GM19043 (cell line): ENCODE data around the gene B3GALT4.
A peak's percentile ranks its signal among the peaks of the same experiment; 100 is the strongest.
"Not testable (repeated sequence)": the region's sequence is repeated elsewhere in the genome, so short reads cannot be mapped to it uniquely, and the experiment has no call there.

ENCODE experiments used
- ATAC-seq: cut with Tn5 transposase; IDR thresholded peaks from one replicate; pipeline ENCODE4 v1.9.1; 2021; ENCODE audit warnings: low read depth; ENCODE audit not compliant: unreplicated experiment

The B3GALT4 gene, protein sequence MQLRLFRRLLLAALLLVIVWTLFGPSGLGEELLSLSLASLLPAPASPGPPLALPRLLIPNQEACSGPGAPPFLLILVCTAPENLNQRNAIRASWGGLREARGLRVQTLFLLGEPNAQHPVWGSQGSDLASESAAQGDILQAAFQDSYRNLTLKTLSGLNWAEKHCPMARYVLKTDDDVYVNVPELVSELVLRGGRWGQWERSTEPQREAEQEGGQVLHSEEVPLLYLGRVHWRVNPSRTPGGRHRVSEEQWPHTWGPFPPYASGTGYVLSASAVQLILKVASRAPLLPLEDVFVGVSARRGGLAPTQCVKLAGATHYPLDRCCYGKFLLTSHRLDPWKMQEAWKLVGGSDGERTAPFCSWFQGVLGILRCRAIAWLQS

DNA sequence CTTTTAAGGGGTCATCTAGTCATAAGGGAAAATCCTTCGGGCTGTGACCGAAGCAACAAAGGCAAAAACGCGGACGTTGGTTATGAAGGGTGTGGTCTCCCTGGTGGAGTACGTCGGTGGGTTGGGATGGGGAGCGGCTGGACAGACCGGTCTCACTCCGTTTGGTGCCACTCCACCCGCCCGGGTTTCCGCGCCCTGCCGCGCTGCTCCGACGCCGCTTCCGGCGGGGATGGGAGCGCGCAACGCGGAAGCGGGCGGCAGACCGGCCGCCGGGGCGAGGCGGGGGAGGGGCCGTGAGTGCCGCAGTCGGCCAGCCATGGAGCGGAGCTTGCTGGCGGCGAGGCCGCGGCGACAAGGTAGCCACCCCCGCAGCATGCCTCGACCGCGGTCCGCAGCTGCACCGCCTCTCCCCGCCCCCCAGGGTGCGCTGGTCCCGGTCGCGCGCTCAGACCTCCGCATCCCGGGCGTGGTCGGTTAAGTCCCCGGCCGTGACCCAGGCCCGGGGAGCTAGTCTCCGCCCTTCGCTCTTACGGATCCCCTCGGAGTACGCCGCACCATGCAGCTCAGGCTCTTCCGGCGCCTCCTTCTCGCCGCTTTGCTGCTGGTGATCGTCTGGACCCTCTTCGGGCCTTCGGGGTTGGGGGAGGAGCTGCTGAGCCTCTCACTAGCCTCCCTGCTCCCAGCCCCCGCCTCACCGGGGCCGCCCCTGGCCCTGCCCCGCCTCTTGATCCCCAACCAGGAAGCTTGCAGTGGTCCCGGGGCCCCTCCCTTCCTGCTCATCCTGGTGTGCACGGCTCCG is at the start of gene B3GALT4:
B3GALT4 (plus strand) TSS at position 260 of the 799 bp plus-strand sequence; CDS start at position 557, 297 bp downstream.
- ATAC-seq = peak; percentile 51

DNA sequence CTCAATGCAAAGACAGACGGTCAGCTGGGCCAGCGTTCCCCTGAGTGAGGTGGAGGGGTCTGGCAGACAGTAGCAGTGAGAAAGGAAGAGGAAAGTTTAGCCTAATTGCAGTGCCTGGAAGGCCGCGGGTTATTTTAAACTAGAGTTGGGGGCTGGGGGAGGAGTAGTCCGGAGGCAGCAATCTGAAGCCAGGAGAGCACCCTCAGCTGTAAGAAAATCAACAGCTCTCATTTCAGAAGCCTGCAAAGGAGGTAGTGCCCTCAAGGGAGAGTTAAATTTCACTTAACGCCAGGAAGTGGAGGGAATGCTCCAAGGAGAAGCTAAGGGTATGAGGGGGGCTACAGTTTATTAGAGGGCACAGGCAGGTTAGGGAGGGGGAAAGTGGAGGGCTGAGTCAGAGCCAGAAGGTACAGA is 41.7 kb upstream of the B3GALT4 start:
- ATAC-seq = no peak

DNA sequence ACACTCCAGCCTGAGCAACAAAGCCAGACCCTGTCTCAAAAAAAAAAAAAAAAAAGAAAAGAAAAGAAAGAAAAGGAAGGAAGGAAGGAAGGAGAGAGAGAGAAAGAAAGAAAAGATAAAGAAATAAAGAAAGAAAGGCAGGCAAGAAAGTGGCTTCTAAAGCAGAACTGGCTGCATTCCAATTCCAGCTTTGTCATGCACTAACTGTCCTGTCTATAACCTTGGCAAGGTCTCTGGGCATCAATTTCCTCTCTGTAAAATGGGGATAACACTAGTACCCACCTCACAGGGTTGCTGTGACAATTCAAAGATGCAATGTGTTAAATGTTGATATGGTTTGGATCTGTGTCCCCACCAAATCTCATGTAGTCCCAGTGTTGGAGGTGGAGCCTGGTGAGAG is 40.6 kb upstream of the B3GALT4 start:
- no peak for ATAC-seq

DNA sequence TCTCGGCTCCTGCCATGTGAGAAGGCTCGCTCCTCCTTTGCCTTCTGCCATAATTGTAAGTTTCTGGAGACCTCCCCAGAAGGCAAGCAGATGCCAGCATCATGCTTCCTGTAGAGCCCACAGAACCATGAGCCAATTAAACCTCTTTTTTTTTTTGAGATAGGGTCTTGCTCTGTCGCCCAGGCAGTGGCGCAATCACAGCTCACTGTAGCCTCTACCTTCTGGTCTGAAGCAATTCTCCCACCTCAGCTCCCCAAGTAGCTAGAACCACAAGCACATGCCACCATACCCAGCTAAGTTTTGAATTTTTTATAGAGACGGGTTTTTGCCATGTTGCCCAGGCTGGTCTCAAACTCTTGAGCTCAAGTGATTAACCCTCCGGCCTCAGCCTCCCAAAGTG is 40.1 kb upstream of the B3GALT4 start:
- ATAC-seq = no peak

DNA sequence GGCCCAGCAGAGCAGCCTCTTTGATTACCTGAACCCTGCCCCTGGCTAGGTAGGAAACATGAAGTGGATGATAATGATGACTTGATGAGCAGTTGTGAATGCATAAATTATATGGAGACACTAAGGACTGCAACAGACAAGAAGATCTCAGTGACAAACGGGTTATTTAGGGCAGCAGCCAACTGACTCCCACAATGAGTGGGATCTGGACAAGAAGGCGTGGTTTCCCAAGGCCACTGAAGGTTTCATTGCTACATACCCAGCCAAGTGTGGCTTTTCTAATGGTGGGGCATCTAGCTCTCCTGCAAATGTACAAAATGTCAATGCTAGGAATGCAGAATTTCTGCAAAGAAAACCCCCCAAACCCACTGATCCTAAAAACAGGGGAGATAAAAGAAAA is 39.2 kb upstream of the B3GALT4 start:
- ATAC-seq = no peak

DNA sequence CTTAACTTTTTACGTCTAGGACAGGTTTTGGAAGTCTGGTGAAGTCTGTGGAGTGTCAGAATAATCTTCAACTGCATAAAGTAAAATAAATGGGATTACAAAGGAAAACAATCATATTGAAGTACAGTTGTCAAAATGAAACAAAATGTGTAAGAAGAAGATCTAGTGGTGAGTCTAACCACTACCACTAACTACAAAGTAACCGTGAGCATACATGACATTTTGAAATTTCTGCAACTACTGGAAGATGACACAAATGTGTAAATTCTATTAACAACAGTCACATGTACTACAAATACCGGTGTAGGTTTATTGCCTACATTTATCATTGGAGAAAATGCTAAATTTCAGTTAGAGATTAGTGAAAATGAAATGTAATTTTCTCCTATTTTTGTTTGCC is 35.0 kb upstream of the B3GALT4 start:
- ATAC-seq = no peak

DNA sequence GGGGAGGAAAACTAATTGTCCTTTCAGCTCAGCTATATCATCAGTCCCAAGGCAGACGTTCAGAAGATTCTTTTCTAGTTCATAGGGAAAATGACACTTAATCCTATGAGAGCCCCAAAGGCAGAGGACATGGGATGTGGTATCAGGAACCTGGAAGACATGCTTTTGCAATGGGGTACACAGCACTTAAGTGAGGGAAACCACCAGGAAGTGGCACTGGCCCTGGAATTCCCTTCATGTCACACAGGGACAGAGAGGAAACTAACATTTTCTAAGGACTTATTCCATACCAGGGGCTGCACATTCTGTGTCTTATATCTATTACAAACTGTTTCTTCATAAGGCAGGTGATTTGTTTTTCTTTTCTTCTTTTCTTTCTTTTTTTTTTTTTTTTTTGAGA is 33.4 kb upstream of the B3GALT4 start:
- no peak for ATAC-seq

DNA sequence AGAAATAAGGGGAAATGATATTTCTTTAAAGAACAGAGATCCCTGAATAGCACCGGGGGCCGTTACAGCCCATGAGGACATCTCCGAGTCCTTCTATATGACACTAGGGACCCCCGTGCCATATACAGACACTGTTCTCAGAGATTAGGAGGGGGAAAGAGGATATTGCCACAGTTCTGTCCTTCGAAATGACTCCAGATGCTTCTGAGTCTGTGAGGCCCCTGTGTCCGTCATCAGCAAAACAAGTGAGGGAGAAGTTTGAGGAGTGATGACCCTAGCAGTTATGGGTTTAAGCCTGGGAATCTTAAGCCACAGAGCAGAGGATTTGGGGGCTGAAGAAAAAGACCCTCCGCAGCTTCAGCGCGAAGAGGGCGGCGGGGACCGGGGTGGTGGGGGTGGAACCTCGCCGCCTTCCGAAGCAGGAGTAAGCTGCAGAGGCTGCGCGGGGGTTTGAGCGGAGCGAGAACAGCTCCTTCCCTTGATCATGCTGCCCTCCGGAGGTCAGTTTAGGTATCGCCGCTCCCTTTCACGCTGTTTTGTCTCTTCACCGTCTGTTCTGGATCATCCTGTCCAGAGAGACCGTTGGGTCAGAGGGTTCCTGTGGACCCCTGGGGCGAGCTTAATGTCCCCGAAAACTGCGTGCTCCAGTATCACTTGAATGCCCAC is 28.8 kb upstream of the B3GALT4 start:
- ATAC-seq = no peak

DNA sequence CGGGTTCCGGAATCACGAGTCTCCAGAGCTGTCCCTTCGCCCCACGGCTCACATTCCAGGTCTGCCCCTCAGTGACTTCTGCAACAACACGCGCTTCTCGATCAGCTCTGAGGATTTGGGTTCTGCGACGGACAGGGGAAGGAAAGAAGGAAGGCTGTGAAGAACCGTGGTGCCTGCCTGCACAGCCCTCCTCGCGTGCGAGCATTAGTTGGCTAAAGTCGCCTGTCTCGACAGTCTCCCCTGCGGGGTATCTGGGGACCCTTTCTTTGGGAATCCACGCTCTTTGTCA is 28.3 kb upstream of the B3GALT4 start:
- ATAC-seq = no peak

DNA sequence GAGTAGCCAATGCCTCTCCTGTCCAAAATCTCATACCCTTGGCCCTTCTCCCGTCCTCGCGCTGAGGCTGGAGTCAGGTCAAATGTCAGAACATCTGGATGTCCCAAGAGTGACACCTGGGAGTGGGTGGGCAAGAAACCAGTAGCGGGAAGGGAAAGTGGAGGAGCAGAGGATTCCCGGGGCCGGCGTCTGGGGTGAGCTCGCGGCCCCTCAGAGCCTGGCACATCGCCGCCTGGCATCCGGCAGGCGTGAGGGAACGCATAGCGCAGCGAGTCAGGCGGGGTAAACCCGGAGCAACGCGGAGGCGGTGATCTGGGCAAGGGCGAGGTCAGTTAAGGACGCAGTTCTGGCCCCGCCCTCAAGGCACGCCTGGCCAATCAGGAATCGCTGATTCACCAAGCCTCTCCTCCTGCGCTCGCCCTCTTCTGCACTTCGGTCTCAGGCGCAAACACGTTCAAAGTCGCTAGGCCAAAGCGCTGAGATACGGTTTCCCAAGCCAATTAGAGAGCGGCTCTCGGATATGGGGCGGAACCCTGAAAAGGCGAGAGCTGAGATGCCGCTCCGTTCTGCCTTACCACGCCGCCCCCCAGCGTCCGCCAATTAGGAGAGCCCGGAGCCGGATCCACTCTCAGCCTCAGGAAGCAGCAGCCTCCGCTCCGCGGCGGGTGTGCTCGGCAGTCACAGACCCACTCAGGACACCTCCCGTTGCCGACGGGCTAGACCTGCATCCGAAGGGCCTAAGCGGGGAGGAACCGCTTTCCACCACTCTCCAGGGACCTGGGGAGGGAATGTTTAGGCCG is 27.8 kb upstream of the B3GALT4 start:
- peak; percentile 84 for ATAC-seq

DNA sequence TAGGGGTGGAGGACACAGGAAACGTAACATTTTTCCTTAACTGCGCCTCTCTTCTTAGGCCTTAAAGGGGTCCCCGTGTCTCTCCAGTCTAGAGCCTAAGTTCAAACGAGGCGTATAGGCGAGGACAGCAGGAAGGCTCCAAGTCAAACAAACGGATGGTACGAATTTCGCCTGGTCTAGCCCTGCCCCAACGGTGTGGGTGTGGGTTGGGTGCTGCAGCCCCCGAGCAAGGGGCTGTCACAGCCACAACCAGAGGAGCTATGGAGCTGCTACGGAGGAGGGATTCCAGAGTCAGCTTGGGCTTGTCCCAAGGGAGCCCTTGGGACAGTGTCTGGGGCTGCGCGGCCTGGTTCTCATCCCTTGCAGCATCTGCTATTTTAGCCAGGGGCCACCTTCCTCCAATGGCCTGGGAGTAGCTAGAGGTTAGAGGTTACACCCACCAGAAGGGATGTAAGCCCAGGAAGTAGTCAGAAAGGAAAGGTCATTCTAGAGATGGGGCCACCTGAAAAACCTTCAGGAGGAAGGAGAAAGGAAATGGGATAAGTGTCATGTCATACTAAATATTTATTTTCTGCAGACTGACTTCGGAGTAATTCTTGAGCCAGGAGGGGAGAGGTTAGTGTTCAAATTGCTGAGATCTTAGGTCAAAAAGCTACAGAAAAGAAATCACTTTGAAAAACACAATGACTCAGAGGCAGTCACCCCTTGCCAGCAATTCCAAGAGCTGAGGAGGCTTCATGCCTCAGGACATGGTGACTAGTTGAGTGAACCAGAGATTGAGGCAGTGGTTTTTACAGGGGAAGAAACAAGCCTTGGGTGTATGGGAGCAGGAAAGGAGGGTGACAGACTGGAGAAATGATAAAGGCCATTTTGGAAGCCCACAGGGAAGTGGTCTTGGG is 26.9 kb upstream of the B3GALT4 start:
- no peak for ATAC-seq

DNA sequence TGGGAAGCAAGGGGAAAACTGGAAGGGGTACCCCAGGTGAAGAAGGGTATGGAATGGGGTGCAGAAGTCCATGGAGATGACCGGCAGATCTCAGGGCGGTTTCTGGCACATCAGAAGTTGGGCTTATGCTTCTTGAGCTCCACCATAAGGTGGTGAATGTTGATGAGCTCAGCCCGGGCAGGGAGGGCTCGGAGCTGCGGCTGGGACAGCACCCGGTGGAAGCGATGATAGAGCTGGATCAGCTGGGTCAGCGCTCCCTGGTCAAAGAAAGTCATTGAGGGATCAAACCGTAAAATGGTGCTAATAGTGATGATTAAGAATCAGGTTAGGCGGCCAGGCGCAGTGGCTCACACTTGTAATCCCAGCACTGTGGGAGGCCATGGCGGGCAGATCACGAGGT is 26.2 kb upstream of the B3GALT4 start:
- ATAC-seq = no peak

DNA sequence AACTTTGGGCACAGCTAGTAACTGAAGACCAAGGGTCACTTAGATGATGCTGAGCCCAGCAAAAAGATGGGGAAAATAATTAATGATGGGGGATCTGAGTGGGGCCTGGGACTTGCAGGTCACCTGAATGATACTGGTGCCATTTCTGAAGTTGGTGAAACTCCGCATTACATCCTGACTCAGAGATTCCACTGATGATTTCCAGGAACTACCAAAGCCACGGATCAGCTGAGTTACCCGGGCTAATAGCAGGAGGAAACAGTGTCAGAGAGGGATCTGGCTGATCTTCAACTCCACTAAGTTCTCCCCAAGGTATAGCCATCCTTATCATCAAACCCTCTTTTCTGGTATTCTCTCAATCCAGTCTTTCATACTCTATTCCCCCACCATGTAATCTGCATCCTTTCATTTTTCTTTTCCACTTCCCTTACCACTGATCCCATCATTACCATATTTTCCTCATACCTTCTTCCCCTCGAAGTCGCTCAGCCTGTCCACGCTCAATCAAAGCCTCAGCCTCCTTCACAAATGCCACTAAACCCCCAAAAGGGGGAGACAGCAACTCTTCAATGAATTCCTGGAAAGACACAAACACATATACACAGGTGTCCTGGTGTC is 25.4 kb upstream of the B3GALT4 start:
- no peak for ATAC-seq

DNA sequence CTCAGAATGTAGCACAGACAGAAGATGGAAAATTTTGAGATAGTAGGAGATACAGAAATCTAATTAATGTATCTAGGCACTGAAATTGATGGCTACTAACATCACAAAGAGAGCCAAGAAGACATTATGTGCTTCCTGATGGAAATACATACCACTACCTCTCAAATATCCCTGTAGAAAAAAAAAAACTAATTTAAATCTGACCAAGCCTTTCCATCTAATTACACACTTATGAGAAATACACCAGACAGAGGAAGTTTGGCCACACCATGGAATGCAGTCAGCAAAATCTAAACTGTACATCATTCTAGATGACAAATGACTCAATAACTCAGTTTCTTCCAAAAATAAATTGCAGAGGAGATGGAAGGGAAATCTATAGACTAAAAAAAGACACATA is 24.2 kb upstream of the B3GALT4 start:
- no peak for ATAC-seq

DNA sequence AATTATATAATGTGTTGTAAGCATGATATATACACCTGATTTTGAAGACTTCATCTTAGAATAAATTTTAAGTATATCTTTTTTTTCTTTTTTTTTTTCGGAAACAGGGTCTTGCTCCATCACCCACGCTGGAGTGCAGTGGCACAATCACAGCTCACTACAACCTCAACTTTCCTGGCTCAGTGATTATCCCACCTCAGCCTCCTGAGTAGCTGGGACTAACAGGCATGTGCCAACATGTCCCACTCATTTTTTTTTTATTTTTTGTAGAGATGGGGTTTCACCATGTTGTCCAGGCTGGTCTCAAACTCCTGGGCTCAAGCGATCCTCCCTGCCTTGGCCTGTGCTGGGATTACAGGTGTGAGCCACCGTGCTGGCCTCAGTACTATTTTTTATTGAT is 22.3 kb upstream of the B3GALT4 start:
- ATAC-seq = no peak

DNA sequence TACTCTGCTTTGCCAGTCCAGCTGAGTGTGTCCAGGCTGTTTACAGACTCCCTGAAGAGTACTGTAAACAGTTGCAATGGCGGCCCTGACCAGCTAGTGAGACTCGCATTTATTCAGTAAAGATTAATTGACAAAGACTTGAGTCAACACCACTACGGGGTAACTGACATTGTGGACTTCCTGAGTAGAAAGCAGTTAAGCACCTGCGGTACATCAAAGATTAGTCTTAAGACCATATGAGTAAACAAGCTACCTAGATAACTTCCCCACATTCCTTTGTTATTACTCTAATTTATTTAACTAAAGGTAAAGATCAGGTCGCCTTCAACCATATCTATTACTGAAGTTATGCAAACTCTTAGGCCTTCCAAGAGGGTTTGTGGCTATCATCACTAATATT is 17.9 kb upstream of the B3GALT4 start:
- ATAC-seq = no peak

DNA sequence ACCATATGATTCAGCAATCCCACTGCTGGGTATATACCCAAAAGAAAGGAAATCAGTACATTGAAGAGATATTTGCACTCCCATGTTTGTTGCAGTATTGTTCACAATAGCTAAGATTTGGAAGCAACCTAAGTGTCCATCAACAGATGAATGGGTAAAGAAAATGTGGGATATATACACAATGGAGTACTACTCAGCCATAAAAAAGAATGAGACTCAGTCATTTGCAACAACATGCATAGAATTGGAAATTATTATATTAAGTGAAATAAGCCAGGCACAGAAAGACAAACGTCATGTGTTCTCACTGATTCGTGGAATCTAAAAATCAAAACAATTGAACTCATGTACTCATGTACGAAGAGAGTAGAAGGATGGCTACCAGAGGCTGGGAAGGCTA is 14.4 kb upstream of the B3GALT4 start:
- not testable (repeated sequence) for ATAC-seq

DNA sequence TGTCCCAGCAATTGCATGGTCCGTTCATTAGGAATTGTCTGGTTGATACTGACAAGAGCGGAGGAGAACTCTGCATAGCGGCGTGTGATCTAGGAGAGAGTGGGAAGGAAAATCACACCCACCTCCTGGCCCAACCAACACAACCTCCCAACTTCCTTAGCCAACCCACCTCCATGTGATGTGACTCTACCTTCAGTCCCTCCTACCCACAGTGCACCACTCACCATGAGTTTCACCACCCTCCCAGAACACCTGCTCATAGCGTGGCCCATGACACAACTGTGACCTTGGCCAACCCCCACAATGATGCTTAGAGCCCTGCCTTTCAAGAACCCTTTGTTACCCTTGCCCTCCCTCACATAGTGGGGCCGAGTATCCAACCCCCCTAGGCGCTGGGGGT is 12.9 kb upstream of the B3GALT4 start:
- no peak for ATAC-seq

DNA sequence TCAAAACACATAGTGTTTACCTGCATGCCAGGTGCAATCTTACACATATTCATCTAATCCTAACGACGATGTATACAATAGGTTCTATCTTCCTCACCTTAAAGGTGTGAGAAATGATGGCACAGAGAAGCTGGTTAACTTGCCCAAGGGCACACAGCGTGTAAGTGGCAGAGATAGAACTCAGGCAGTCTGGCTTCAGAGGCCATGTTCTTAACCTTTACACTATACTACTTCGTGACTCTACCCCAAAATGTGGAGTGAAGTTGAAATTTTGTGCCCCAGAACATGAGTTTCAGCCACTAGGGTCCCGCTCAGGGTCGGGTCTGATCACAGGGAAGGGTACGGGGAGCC is 5.8 kb upstream of the B3GALT4 start:
- no peak for ATAC-seq
